H1 (cell line): Measurements from ENCODE around the gene CLDN14. TPM values are rescaled to one million over a fixed set of nuclear protein-coding genes. Genes with fewer than 3 reads are reported as not detected.

Source experiments
- CTCF ChIA-PET: fragments of 300-600 bp; sonication (Branson Sonifier 250); formaldehyde crosslinking; loops from one replicate; lab custom pipeline; 2021; ENCODE audit not compliant: partially characterized antibody; lab: Charles Lee
- POLR2A ChIA-PET: fragments of 300-600 bp; sonication (Branson Sonifier 250); formaldehyde crosslinking; loops from one replicate; lab custom pipeline; 2021; ENCODE audit warnings: inconsistent platforms; ENCODE audit not compliant: partially characterized antibody; lab: Charles Lee
- DNase-seq, 2 experiments: peaks; one replicate each; pipeline versions ENCODE4 v3.0.0 to v3.0.0-alpha.2; 2010 to 2022; ENCODE audit warnings: low spot score in 2 of 2, low read depth in 1 of 2, mixed read lengths in 1 of 2
- FAIRE-seq: peaks from 2 replicates; lab custom pipeline; 2011; peaks lifted over from hg19 to GRCh38; lab: Jason Lieb, UNC
- H2AFZ ChIP-seq: 2 replicates; pipeline ENCODE4 v1.8.1; 2012; ENCODE audit warnings: low read length, inconsistent platforms
- H2AK5ac ChIP-seq: 2 replicates; pipeline ENCODE4 v1.6.1; 2013; ENCODE audit warnings: low read depth, low read length
- H2BK120ac ChIP-seq: replicated peaks from 2 replicates; pipeline ENCODE3; 2013; ENCODE audit warnings: low read depth, low read length, inconsistent platforms
- H2BK12ac ChIP-seq: 2 replicates; pipeline ENCODE4 v1.6.1; 2013; ENCODE audit warnings: low read depth, low read length
- H2BK15ac ChIP-seq: 2 replicates; pipeline ENCODE4 v1.6.1; 2013; ENCODE audit warnings: low read length
- H2BK20ac ChIP-seq: 2 replicates; pipeline ENCODE4 v1.6.1; 2013; ENCODE audit warnings: low read length
- H2BK5ac ChIP-seq: 2 replicates; pipeline ENCODE4 v1.6.1; 2013; ENCODE audit warnings: low read depth, low read length
- H3K14ac ChIP-seq: 2 replicates; pipeline ENCODE4 v1.6.1; 2013; ENCODE audit warnings: inconsistent platforms; ENCODE audit not compliant: insufficient read length
- H3K18ac ChIP-seq: 2 replicates; pipeline ENCODE4 v1.6.1; 2013; ENCODE audit warnings: low read length; ENCODE audit errors: extremely low read depth
- H3K23ac ChIP-seq: 2 replicates; pipeline ENCODE4 v1.6.1; 2013; ENCODE audit warnings: inconsistent platforms; ENCODE audit not compliant: insufficient read length
- H3K23me2 ChIP-seq: 2 replicates; pipeline ENCODE4 v1.6.1; 2013; ENCODE audit warnings: low read depth, low read length
- H3K27ac ChIP-seq: 2 replicates; pipeline ENCODE4 v1.6.1; 2011; ENCODE audit warnings: low read depth, low read length, inconsistent platforms
- H3K27me3 ChIP-seq, 4 experiments: replicated peaks in 1 of 4; 1 replicate in 1 of 4; 2 replicates in 3 of 4; pipeline versions ENCODE4 v1.6.1 to v1.8.1; 2011 to 2013; ENCODE audit warnings: low read length in 3 of 4, mild to moderate bottlenecking in 3 of 4, inconsistent platforms in 2 of 4, mixed read lengths in 2 of 4, moderate library complexity in 1 of 4; ENCODE audit not compliant: control insufficient read depth in 3 of 4, insufficient read depth in 3 of 4; ENCODE audit errors: extremely low read depth in 1 of 4
- H3K36me3 ChIP-seq, 4 experiments: 2 replicates each; pipeline versions ENCODE4 v1.6.1 to v1.8.1; 2011 to 2013; ENCODE audit warnings: mild to moderate bottlenecking in 4 of 4, low read length in 3 of 4, moderate library complexity in 2 of 4, control low read depth in 1 of 4, inconsistent platforms in 1 of 4; ENCODE audit not compliant: insufficient read depth in 4 of 4, control insufficient read depth in 2 of 4
- H3K4ac ChIP-seq: replicated peaks from 2 replicates; pipeline ENCODE3; 2013; ENCODE audit warnings: low read length, low read depth, mixed read lengths, inconsistent platforms; ENCODE audit not compliant: insufficient read length
- H3K4me1 ChIP-seq, 4 experiments: replicated peaks in 1 of 4; 1 replicate in 1 of 4; 2 replicates in 3 of 4; pipeline versions ENCODE4 v1.6.1 to v1.8.1; 2011 to 2013; ENCODE audit warnings: low read length in 3 of 4, inconsistent platforms in 2 of 4, mixed read lengths in 1 of 4; ENCODE audit not compliant: insufficient read depth in 4 of 4, control insufficient read depth in 3 of 4
- H3K4me2 ChIP-seq, 2 experiments: 2 replicates each; pipeline versions ENCODE4 v1.6.1 to v1.8.1; 2011 to 2013; ENCODE audit warnings: low read depth in 2 of 2, low read length in 2 of 2, control low read depth in 1 of 2, inconsistent platforms in 1 of 2, mild to moderate bottlenecking in 1 of 2; ENCODE audit not compliant: insufficient read depth in 1 of 2
- H3K4me3 ChIP-seq, 4 experiments: fragments of 200-600, 300-600 bp in 1 of 4; sonication (generic), shearing (Covaris generic), sonication (Bioruptor Twin) in 1 of 4; 2 replicates each; pipeline versions ENCODE4 v1.5.1 to v1.8.1; 2011 to 2016; ENCODE audit warnings: low read length in 4 of 4, low read depth in 3 of 4, control low read depth in 2 of 4, inconsistent platforms in 2 of 4, mild to moderate bottlenecking in 2 of 4, mixed read lengths in 1 of 4, moderate library complexity in 1 of 4; ENCODE audit not compliant: insufficient read depth in 2 of 4; ENCODE audit errors: extremely low read depth in 1 of 4
- H3K56ac ChIP-seq: replicated peaks from 2 replicates; pipeline ENCODE3; 2013; ENCODE audit warnings: low read depth, mild to moderate bottlenecking, mixed read lengths, low read length, inconsistent platforms; ENCODE audit not compliant: insufficient read length
- H3K79me1 ChIP-seq: 2 replicates; pipeline ENCODE4 v1.6.1; 2013; ENCODE audit warnings: low read depth, low read length, control low read depth
- H3K79me2 ChIP-seq, 2 experiments: 2 replicates each; pipeline versions ENCODE4 v1.6.1 to v1.8.1; 2012 to 2013; ENCODE audit warnings: low read length in 2 of 2, mild to moderate bottlenecking in 2 of 2, inconsistent platforms in 1 of 2; ENCODE audit not compliant: insufficient read depth in 2 of 2, control insufficient read depth in 1 of 2
- H3K9ac ChIP-seq, 4 experiments: replicated peaks in 1 of 4; 1 replicate in 1 of 4; 2 replicates in 3 of 4; pipeline versions ENCODE4 v1.6.1 to v1.8.1; 2011 to 2013; ENCODE audit warnings: low read depth in 3 of 4, low read length in 3 of 4, control low read depth in 2 of 4, mild to moderate bottlenecking in 2 of 4, moderate library complexity in 2 of 4, inconsistent platforms in 1 of 4; ENCODE audit errors: extremely low read depth in 1 of 4
- H3K9me3 ChIP-seq, 2 experiments: 2 replicates each; pipeline versions ENCODE4 v1.6.1 to v1.8.1; 2012 to 2013; ENCODE audit warnings: mild to moderate bottlenecking in 2 of 2, moderate library complexity in 2 of 2, control low read depth in 1 of 2, inconsistent platforms in 1 of 2, low read depth in 1 of 2, low read length in 1 of 2, mixed read lengths in 1 of 2; ENCODE audit not compliant: insufficient read depth in 2 of 2
- H4K20me1 ChIP-seq, 2 experiments: replicated peaks in 1 of 2; 2 replicates each; pipeline versions ENCODE3 to v1.8.1; 2011 to 2013; ENCODE audit warnings: inconsistent platforms in 2 of 2, low read length in 2 of 2, mild to moderate bottlenecking in 1 of 2; ENCODE audit not compliant: insufficient read depth in 2 of 2, control insufficient read depth in 1 of 2
- H4K5ac ChIP-seq: 2 replicates; pipeline ENCODE4 v1.6.1; 2013; ENCODE audit warnings: low read length, low read depth, mixed read lengths, inconsistent platforms; ENCODE audit not compliant: insufficient read length
- H4K8ac ChIP-seq: 2 replicates; pipeline ENCODE4 v1.8.0; 2013; ENCODE audit warnings: mild to moderate bottlenecking, moderate library complexity, low read length, inconsistent platforms; ENCODE audit not compliant: insufficient read depth; ENCODE audit errors: extremely low read depth
- H4K91ac ChIP-seq: replicated peaks from 2 replicates; pipeline ENCODE3; 2013; ENCODE audit warnings: low read length, mixed read lengths, inconsistent platforms; ENCODE audit not compliant: insufficient read length
- CEBPB ChIP-seq: IDR thresholded peaks from 2 replicates; pipeline ENCODE4 v1.6.1; 2012; ENCODE audit warnings: low read depth, low read length
- JUND ChIP-seq: IDR thresholded peaks from 2 replicates; pipeline ENCODE4 v1.6.1; 2011; ENCODE audit warnings: mild to moderate bottlenecking, improper control_type of control experiment, low read length
- KDM1A ChIP-seq: fragments of 200-600, 300-600 bp; sonication (generic); IDR thresholded peaks from 2 replicates; pipeline ENCODE4 v1.7.1; 2016; ENCODE audit warnings: mild to moderate bottlenecking, low read length, borderline replicate concordance
- MAX ChIP-seq: IDR thresholded peaks from 2 replicates; pipeline ENCODE4 v1.6.1; 2012; ENCODE audit warnings: inconsistent platforms
- RFX5 ChIP-seq: IDR thresholded peaks from 2 replicates; pipeline ENCODE4 v1.6.1; 2011; ENCODE audit warnings: low read depth, low read length, improper control_type of control experiment, borderline replicate concordance
- TBP ChIP-seq: IDR thresholded peaks from 2 replicates; pipeline ENCODE4 v1.6.1; 2011; ENCODE audit warnings: low read depth, low read length, improper control_type of control experiment
- TEAD4 ChIP-seq: IDR thresholded peaks from 2 replicates; pipeline ENCODE4 v1.6.1; 2012; ENCODE audit warnings: low read depth, low read length, inconsistent platforms, mixed read lengths
- WGBS, 2 experiments: shearing (Covaris generic) in 1 of 2; methylation state at CpG; one replicate each; pipeline versions ENCODE4 v1.1.6 to v1.1.7; 2013 to 2015; ENCODE audit warnings: low lambda C conversion rate in 2 of 2, mixed read lengths in 2 of 2, inconsistent platforms in 1 of 2, low coverage in 1 of 2, missing lambda C conversion rate in 1 of 2; ENCODE audit not compliant: insufficient replicate concordance in 2 of 2, insufficient coverage in 1 of 2, insufficient read length in 1 of 2; ENCODE audit errors: extremely low coverage in 1 of 2, missing lambda C conversion rate in 1 of 2; 5-methylcytosine and 5-hydroxymethylcytosine counted together
- polyA plus RNA-seq, 7 experiments: library from polyadenylated mRNA; depleted of rRNA in 3 of 7; stranded (reverse) in 5 of 7; unstranded in 2 of 7; fragments of >200 nt in 5 of 7; fragments of 200-250 nt in 2 of 7; gene quantifications; 1 replicate in 5 of 7; 2 replicates in 1 of 7; 4 replicates in 1 of 7; pipeline versions ENCODE4 v1.2.1 to v1.2.3, GENCODE V29; 2011 to 2013; ENCODE audit warnings: missing spikeins in 2 of 7, mixed read lengths in 2 of 7
- total RNA-seq: library from RNA; stranded (reverse); fragmentation: NEBNext Ultra II Directional; extraction: Animal tissue kit (Norgen Biotek cat#: 25700); gene quantifications from 2 replicates; pipeline ENCODE4 v1.2.1, GENCODE V29; 2021

CLDN14 gene
- total and polyA plus RNA-seq, 2 of the 8 experiments (the other 6 are each of a cell fraction or from before 2014, with no cell fraction given), result 0.08 TPM; not detected in 1

- H3K4me3 ChIP-seq, result no peak overlapping the region
- 91% methylated on average over 6 of the region's 6 CpGs; no CpG with 5 or more reads in 1 of the 2 experiments for WGBS, 2 experiments
- no peak overlapping the region for H2BK20ac ChIP-seq
- no peak overlapping the region for H2BK12ac ChIP-seq
- H3K79me2 ChIP-seq, result no peaks in the 10 kb centered on the region
- H3K9me3 ChIP-seq, result no peaks in the 10 kb centered on the region
- no peak overlapping the region for H3K9ac ChIP-seq
- CTCF ChIA-PET, result interaction anchor here (0.5 to 2.9 kb wide), 9 partner anchors 9 to 299 kb away, joined by 3 to 11 read pairs (median 4); no protein-coding TSS in a partner anchor
- no peak for FAIRE-seq
- H3K79me1 ChIP-seq, result no peaks in the 10 kb centered on the region
- no peak overlapping the region for H2BK5ac ChIP-seq
- no peak overlapping the region for H2AFZ ChIP-seq
- no peak overlapping the region for H3K27ac ChIP-seq
- H3K56ac ChIP-seq, result no peak overlapping the region
- H4K8ac ChIP-seq, result no peak overlapping the region
- H3K4me2 ChIP-seq, result no peak overlapping the region
- no peaks in the 10 kb centered on the region for H3K36me3 ChIP-seq
- H3K23me2 ChIP-seq, result no peaks in the 10 kb centered on the region
- H4K91ac ChIP-seq, result no peak overlapping the region
- no peak overlapping the region for H3K4ac ChIP-seq
- no peaks in the 10 kb centered on the region for H4K20me1 ChIP-seq
- no peak overlapping the region for H3K23ac ChIP-seq
- DNase-seq, result no peak
- H3K18ac ChIP-seq, result no peak overlapping the region
- TF ChIP-seq TEAD4, result no peak
- no peak for TF ChIP-seq MAX
- no peak for TF ChIP-seq JUND
- TF ChIP-seq RFX5, result no peak
- TF ChIP-seq CEBPB, result no peak
- no peak for TF ChIP-seq TBP
- TF ChIP-seq KDM1A, result no peak
- TF ChIP-seq, all 59 proteins: peak for 0
- POLR2A ChIA-PET, result no interaction called here
- H3K14ac ChIP-seq, result no peak overlapping the region
- H2AK5ac ChIP-seq, result no peak overlapping the region
- no peaks in the 10 kb centered on the region for H3K4me1 ChIP-seq
- no peak overlapping the region for H2BK15ac ChIP-seq
- no peaks in the 10 kb centered on the region for H3K27me3 ChIP-seq
- H4K5ac ChIP-seq, result no peak overlapping the region
- no peak overlapping the region for H2BK120ac ChIP-seq
These were observed 48.8 kb upstream of the CLDN14 start for GRCh38 chr21:36528716-36529115.
